Psoas muscle (tissue), 8 donors: ENCODE results near the gene CABLES2. TPM values are rescaled to one million over a fixed set of nuclear protein-coding genes. Genes with fewer than 3 reads are reported as not detected.

ENCODE experiments used
- ATAC-seq, 4 donors: fragments of 200-7000 bp; cut with Tn5 transposase; one replicate each; pipeline ENCODE4 v1.9.1; 2020; ENCODE audit warnings: moderate library complexity in 3 of 4, mild to moderate bottlenecking in 2 of 4
- DNase-seq, 2 donors: peaks; one replicate each; pipeline ENCODE4 v3.0.0-alpha.2; 2020
- H3K27ac ChIP-seq: fragments of 200-600 bp; one replicate; pipeline ENCODE4 v1.8.0; 2022
- H3K27me3 ChIP-seq, 3 donors: fragments of 200-600 bp in 1 of 3; one replicate each; pipeline versions ENCODE4 v1.6.1 to v1.8.0; 2013 to 2022; ENCODE audit warnings: low read length in 2 of 3, mild to moderate bottlenecking in 2 of 3, moderate library complexity in 1 of 3; ENCODE audit not compliant: insufficient read depth in 3 of 3
- H3K36me3 ChIP-seq, 2 donors: fragments of 200-600 bp in 1 of 2; one replicate each; pipeline versions ENCODE4 v1.6.1 to v1.8.0; 2013 to 2022; ENCODE audit warnings: low read depth in 1 of 2, mild to moderate bottlenecking in 1 of 2, moderate library complexity in 1 of 2; ENCODE audit not compliant: insufficient read depth in 1 of 2
- H3K4me1 ChIP-seq: fragments of 200-600 bp; one replicate; pipeline ENCODE4 v1.8.0; 2022
- H3K4me3 ChIP-seq: fragments of 200-600 bp; one replicate; pipeline ENCODE4 v1.8.0; 2022; ENCODE audit warnings: mild to moderate bottlenecking
- H3K9me3 ChIP-seq: fragments of 200-600 bp; one replicate; pipeline ENCODE4 v1.8.0; 2022
- CTCF ChIP-seq: fragments of 200-600 bp; IDR thresholded peaks from one replicate; pipeline ENCODE4 v1.8.0; 2022; ENCODE audit warnings: antibody characterized with exemption
- WGBS, 3 donors: extraction: QIAGEN DNeasy Blood & Tissue Kit; methylation state at CpG; one replicate each; pipeline versions ENCODE4 v1.1.6 to v1.1.7; 2013; 5-methylcytosine and 5-hydroxymethylcytosine counted together
- intact Hi-C, 2 donors: fragments of 100-400 bp; cut with DNase I; formaldehyde crosslinking; loops; one replicate each; pipeline versions ENCODE4 v1.11.0 to v1.14.2; 2022
- polyA plus RNA-seq, 3 donors: library from polyadenylated mRNA; stranded (reverse); fragments of 200-250 nt; gene quantifications; one replicate each; pipeline ENCODE4 v1.2.3, GENCODE V29; 2013
- total RNA-seq, 4 donors: library from RNA; stranded (reverse); fragmentation: NEBNext Ultra II Directional in 2 of 4; extraction: Animal tissue kit (Norgen Biotek cat#: 25700) in 2 of 4; gene quantifications; one replicate each; pipeline versions ENCODE4 v1.2.1 to v1.2.4, GENCODE V29; 2021 to 2023
- donor health status: healthy with polysubstance abuse.
- donor health status: DM: no; HTN: no; CAD: no; lungs with moderate emphysema.
- donor health status: Bipolar disorder and iron deficiency.
- donor health status: healthy.
- donor health status: DM: yes; HTN: yes; CAD: no.
- donor health status: DM: no; HTN: no; CAD: no.
- donor health status: DM: no; HTN: no; CAD: no.
- donor health status: DM: yes; HTN: yes; CAD: no.

CABLES2 gene
- total and polyA plus RNA-seq, 7 donors: 2.4 to 4.3 (median 3.8) TPM

DNA sequence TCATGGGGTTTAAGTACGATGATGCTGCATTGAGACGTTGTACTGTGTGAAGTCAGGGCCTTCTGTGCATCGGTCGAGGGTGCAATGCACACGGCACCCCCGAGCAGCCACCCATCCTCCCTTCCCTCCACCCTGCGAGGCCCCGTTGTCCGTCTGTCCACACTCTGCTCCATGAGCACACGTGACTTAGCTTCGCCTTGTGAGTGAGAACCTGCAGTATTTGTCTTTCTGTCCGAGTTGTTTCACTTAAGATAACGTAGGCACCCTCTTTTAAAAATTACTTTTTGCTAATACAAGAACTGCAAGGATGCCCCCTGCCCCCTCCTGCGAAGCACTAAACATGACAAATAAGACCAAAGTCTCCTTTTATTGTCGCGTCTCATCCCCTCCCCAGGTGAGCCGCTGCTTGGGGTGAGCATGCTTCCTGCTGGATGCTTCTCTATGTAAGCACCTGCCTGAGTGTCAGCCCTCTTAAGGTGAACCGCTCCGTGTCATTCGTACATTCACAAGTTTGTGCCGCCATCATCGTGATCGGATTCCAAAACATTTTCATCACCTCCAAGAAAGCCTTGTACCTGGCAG lies 23.9 kb upstream of the CABLES2 start:
- peaks cover 0 to 4% (median 3%) of the 10 kb centered on the region in 3 donors for H3K27me3 ChIP-seq
- intact Hi-C loops: no loop called here
- no peaks in the 10 kb centered on the region for H3K36me3 ChIP-seq
- DNase-seq: no peak
- no peak for TF ChIP-seq CTCF
- no peak overlapping the region for H3K4me3 ChIP-seq
- no peaks in the 10 kb centered on the region for H3K9me3 ChIP-seq
- ATAC-seq: no peak
- peaks cover 10% of the 10 kb centered on the region for H3K4me1 ChIP-seq
- 78 to 82% (median 79%) methylated on average over 23 of the region's 23 CpGs for WGBS, 3 donors
- no peak overlapping the region for H3K27ac ChIP-seq

DNA sequence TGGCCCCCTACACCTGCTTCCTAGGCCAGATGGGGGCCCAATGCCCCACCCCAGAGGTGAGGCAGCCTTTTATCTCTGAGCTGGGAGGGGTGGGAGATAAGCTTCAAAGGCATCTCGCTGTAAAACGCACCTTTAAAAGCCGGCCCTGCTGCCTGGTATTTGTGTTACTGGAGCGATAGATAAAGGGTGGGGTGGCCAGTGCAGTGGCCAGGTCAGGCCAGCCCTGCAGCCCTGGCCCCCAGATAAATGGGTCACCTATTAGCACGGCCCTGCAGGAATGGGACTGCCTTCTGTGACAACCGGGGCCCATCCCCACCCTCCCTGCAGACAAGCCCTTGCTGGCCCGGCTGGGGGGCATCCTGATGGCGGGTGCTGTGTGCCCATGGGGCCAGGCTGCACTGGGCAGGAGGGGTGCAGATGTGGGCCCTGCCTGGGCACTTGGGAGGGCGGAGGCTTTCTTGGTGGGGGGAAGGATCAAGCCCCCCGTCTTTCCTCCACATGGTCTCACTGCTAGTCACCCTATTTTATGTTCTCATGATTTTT lies 23.3 kb upstream of the CABLES2 start:
- Histone ChIP-seq H3K27me3 (peaks cover 0 to 3% (median 2%) of the 10 kb centered on the region in 3 donors), H3K4me1 (peaks cover 10% of the 10 kb centered on the region), H3K27ac (no peak overlapping the region), H3K4me3 (no peak overlapping the region), H3K9me3 (no peaks in the 10 kb centered on the region), H3K36me3 (no peaks in the 10 kb centered on the region)
- 81 to 89% (median 88%) methylated on average over 10 of the region's 10 CpGs for WGBS, 3 donors
- no peak for TF ChIP-seq CTCF
- intact Hi-C loops: no loop called here
- no peak for DNase-seq
- ATAC-seq: no peak

DNA sequence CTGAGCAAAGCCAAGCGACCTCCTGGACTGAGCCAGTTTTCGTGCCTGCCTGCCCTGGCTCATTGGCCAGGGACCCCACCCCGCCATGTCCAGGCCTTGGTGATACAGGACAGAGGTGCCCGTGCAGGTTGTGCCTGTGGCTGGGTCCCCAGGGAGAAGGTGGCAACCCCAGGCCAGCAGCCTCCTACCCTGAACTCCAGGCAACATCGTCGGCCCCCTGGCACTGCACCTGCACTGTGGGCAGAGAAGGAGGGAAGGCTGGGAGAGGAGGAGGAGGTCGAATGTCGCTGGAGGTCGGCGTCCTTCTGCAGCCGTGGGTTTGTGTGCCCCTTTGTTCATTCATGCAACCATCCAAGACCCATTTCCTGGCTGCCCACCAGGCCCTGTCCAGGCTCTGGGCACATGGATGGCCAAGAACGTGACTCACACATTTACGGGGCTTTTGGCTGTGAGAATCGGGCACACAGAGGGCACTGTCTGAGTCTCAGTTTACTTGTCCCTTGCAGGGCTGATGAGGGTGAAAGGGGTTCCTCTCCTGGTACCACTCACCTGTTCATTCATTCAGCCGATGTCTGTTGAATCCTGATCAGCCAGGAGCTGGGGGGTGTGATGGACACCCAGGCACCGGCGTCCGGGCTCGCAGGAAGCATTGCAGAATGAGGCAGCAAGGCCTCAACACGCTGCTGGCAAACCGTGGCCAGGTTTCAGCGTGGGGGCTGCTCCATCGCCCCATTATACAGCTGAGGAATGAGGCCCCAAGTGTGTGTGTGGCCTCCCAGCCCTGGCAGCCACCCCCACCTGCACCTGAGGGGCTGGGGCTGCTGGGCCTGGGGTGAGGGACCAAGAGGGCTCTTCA lies 22.6 kb upstream of the CABLES2 start:
- DNase-seq (no peak), ATAC-seq (no peak)
- H3K4me1 ChIP-seq: peaks cover 10% of the 10 kb centered on the region
- H3K36me3 ChIP-seq: no peaks in the 10 kb centered on the region
- H3K9me3 ChIP-seq: no peaks in the 10 kb centered on the region
- no peak overlapping the region for H3K27ac ChIP-seq
- 52 to 72% (median 52%) methylated on average over 23 of the region's 23 CpGs for WGBS, 3 donors
- intact Hi-C loops: no loop called here
- TF ChIP-seq CTCF: no peak
- no peak overlapping the region for H3K4me3 ChIP-seq
- peaks cover 0 to 8% (median 4%) of the 10 kb centered on the region in 3 donors for H3K27me3 ChIP-seq

GRCh38 chr20:62428396-62429295 lies 21.6 kb upstream of the CABLES2 start:
- no peak for DNase-seq
- WGBS, 3 donors: 59 to 71% (median 68%) methylated on average over 29 to 31 of the region's 31 CpGs
- Histone ChIP-seq H3K4me3 (no peak overlapping the region), H3K4me1 (peaks cover 4% of the 10 kb centered on the region), H3K9me3 (no peaks in the 10 kb centered on the region), H3K36me3 (no peaks in the 10 kb centered on the region), H3K27ac (no peak overlapping the region), H3K27me3 (peaks cover 0 to 19% (median 6%) of the 10 kb centered on the region in 3 donors)
- no peak for TF ChIP-seq CTCF
- intact Hi-C loops: no loop called here
- ATAC-seq: no peak
